A172 (cell line): Measurements from ENCODE around the gene CDKL4. TPM values are rescaled to one million over a fixed set of nuclear protein-coding genes. Genes with fewer than 3 reads are reported as not detected.
A peak's percentile ranks its signal among the peaks of the same experiment; 100 is the strongest.
"Not testable (repeated sequence)": the region's sequence is repeated elsewhere in the genome, so short reads cannot be mapped to it uniquely, and the experiment has no call there.

Experiments used
- DNase-seq: peaks from one replicate; pipeline ENCODE4 v3.0.0-alpha.2; 2015; ENCODE audit warnings: low spot score
- total RNA-seq: library from RNA; depleted of rRNA; stranded (reverse); fragments of >200 nt; shearing (Covaris generic); gene quantifications from 2 replicates; pipeline ENCODE4 v1.2.3, GENCODE V29; 2014

Gene CDKL4
- total RNA-seq, 1 experiment from 2014 or later, result not detected

GRCh38 chr2:39232141-39232540 lies 11.6 kb downstream of the CDKL4 start:
- DNase-seq, result no peak

- DNase-seq, result no peak
Measured at GRCh38 chr2:39228413-39229209, 15.2 kb downstream of the CDKL4 start.

GRCh38 chr2:39227628-39228412 lies 15.9 kb downstream of the CDKL4 start:
- DNase-seq, result peak; percentile 49

GRCh38 chr2:39225567-39225966 lies 18.2 kb downstream of the CDKL4 start:
- DNase-seq, result no peak

- no peak for DNase-seq
Measured at GRCh38 chr2:39223909-39224308, 19.9 kb downstream of the CDKL4 start.

GRCh38 chr2:39221459-39221858 lies 22.3 kb downstream of the CDKL4 start:
- DNase-seq, result no peak

- no peak for DNase-seq
Measured at GRCh38 chr2:39220136-39220535, 23.6 kb downstream of the CDKL4 start.

GRCh38 chr2:39218391-39218790 lies 25.4 kb downstream of the CDKL4 start:
- DNase-seq, result no peak

- no peak for DNase-seq
Measured at GRCh38 chr2:39217192-39217550, 26.6 kb downstream of the CDKL4 start.

GRCh38 chr2:39216346-39217191 lies 27.2 kb downstream of the CDKL4 start:
- no peak for DNase-seq

- no peak for DNase-seq
Measured at GRCh38 chr2:39215545-39215944, 28.2 kb downstream of the CDKL4 start.

- no peak for DNase-seq
Measured at GRCh38 chr2:39213015-39213414, 30.8 kb downstream of the CDKL4 start.

- no peak for DNase-seq
Measured at GRCh38 chr2:39210846-39211245, 32.9 kb downstream of the CDKL4 start.

- no peak for DNase-seq
Measured at GRCh38 chr2:39203382-39203781, 40.4 kb downstream of the CDKL4 start.

GRCh38 chr2:39202639-39203369 lies 41.0 kb downstream of the CDKL4 start:
- no peak for DNase-seq

GRCh38 chr2:39197003-39197402 lies 46.8 kb downstream of the CDKL4 start:
- DNase-seq, result not testable (repeated sequence)

GRCh38 chr2:39194686-39195085 lies 49.1 kb downstream of the CDKL4 start:
- DNase-seq, result no peak

GRCh38 chr2:39188960-39189494 lies 54.7 kb downstream of the CDKL4 start:
- DNase-seq, result no peak

GRCh38 chr2:39183673-39184072 lies 60.1 kb downstream of the CDKL4 start:
- DNase-seq, result no peak

GRCh38 chr2:39181297-39181696 lies 62.5 kb downstream of the CDKL4 start:
- no peak for DNase-seq
